LNCaP clone FGC (cell line): ENCODE results near the gene AKAP8.

ENCODE experiments used
- DNase-seq: peaks from one replicate; pipeline ENCODE4 v3.0.0-alpha.2; 2011; ENCODE audit warnings: low read depth
- H3K4me3 ChIP-seq: 2 replicates; pipeline ENCODE4 v1.5.1; 2011; ENCODE audit warnings: mild to moderate bottlenecking, low read depth, low read length, control low read depth
- TF ChIP-seq, protein P1 (sequence below): IDR thresholded peaks from 2 replicates; pipeline ENCODE4 v1.5.1; 2012; ENCODE audit warnings: mild to moderate bottlenecking; ENCODE audit not compliant: control insufficient read depth, insufficient read depth; ENCODE audit errors: extremely low read depth

AKAP8 gene

DNA sequence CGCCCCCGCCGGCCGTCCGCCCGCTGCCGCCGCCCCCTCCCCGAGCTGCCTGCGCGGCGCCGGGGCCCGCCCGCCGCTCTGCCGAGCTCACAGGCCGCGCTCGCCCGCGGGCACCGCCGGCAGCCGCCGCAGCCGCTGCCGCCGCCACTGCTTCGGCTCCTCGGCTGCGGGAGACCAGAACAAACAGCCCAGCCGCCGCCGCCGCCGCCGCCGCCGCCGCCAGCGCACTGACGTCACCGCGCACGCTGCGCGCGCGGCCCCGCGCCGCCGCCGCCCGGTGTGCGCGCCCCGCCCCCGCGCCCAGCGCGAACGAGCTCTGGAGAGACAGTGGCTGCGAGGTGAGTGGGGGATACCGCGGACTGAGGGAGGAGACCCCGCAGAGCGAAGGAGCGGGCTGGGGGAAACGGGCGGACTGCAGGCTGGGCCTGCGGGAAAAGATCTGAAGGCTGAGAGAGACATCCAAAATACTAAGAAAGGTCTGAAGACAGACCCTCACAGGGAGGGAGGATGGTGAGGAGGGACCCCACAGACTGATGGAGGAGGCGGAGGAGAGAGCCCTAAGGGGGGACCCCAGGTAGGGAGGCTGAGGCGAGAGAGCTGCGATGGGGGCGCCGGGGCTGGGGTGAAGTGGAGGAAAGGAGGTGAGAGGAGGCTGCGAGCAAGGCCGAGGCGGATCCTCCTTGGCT, 47.1 kb downstream of the AKAP8 start, which contains the start of gene BRD4:
Gene BRD4, minus strand, starts transcription at position 229 of the 686 bp plus-strand sequence. CDS start 59,440 bp downstream, outside the sequence.
- TF ChIP-seq, protein P1, sequence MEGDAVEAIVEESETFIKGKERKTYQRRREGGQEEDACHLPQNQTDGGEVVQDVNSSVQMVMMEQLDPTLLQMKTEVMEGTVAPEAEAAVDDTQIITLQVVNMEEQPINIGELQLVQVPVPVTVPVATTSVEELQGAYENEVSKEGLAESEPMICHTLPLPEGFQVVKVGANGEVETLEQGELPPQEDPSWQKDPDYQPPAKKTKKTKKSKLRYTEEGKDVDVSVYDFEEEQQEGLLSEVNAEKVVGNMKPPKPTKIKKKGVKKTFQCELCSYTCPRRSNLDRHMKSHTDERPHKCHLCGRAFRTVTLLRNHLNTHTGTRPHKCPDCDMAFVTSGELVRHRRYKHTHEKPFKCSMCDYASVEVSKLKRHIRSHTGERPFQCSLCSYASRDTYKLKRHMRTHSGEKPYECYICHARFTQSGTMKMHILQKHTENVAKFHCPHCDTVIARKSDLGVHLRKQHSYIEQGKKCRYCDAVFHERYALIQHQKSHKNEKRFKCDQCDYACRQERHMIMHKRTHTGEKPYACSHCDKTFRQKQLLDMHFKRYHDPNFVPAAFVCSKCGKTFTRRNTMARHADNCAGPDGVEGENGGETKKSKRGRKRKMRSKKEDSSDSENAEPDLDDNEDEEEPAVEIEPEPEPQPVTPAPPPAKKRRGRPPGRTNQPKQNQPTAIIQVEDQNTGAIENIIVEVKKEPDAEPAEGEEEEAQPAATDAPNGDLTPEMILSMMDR = no peak
- no peak for DNase-seq
- H3K4me3 ChIP-seq = peak within 1 kb of the TSS; percentile 79

DNA sequence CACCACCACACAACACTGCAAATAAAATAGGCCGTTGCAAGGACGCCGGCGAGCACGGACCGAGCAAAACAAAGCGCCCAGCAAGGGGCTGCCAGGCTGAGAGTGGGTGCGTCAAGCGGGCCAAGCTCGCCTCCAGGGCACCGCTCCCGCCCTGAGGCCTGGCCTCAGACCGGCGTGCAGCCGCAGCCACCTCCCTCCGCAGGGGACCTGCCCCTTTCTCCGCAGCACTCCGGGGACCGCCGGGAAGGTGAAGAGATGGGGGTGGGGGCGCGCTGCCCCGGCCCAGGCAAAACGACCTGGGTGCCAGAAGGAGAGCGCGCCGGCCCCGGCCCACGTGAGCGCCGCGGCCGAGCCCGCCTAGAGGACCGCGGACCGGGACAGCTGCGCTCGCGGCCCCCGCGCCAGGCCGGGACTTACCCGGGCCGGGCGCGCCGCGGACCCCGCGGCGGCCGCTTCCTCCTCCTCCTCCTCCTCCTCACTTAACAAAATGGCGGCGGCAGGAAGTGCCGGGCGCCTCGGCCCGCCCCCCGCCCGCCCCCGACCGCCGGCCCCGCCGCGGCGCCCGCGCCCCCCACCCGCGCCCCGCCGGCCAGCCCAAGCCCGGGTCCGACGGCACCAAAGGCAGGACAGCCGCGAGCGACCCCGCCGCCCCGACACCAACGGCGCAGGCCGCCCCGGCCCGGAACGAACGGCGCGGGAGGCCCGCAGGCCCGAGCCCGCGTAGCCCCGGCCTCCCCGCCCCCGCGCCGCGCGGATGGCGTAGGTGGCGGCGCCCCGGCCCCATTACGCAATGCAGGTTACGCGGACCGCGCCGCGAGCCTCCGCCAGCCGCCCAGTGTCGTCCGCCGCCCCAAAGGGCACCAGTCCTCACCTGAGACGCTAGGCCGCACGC, 47.9 kb downstream of the AKAP8 start:
- TF ChIP-seq, protein P1 = no peak
- H3K4me3 ChIP-seq = peak overlapping the region; percentile 79
- no peak for DNase-seq

DNA sequence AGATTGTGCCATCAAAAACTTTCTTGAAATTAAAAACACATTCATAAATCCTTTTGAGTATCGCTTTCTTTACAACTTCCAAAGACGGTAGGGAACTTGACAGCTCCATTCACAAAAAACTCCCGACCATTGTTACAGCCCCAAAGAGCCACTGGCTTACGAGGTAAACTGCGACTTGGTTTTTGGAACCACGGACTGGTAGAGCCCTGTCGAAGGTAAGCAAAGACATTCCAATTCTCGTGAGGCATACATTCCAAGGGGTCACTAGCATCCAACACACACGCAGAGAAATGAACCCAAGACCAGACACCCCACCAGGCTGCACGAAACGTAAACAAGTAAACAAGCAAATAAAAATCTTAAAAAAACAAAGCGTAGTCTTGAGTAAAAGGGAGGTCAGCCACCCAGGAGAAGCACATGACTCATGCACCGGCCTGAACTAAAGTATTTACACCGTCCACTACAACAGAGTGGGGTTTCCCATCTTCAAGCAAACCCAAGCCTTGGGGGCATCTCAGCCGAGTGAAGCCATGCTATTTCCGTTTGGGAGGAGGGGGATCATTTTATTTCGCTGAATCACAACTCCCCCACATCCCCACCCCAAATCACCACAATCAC, 48.7 kb downstream of the AKAP8 start:
- peak overlapping the region; percentile 79 for H3K4me3 ChIP-seq
- TF ChIP-seq, protein P1 = no peak
- DNase-seq = no peak

DNA sequence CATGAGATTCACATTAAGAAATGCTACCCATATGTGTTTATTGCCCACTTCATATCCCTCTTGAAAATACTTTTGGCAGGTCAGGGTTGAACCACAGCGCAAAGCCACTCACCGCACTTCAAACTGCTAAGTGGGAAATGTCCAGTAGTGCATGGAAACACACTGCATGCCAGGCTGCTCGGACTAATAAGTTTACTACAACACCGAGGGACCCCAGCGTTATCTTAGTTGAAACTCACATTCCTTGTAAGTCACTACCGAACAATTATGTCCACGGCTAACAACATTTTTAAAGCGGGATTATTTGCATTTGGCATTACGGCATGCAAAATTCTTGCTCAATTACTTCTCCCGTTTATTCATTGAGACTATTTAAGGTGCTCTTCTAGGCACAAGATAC, 51.3 kb downstream of the AKAP8 start:
- TF ChIP-seq, protein P1 = no peak
- DNase-seq = no peak
- H3K4me3 ChIP-seq = no peak overlapping the region

DNA sequence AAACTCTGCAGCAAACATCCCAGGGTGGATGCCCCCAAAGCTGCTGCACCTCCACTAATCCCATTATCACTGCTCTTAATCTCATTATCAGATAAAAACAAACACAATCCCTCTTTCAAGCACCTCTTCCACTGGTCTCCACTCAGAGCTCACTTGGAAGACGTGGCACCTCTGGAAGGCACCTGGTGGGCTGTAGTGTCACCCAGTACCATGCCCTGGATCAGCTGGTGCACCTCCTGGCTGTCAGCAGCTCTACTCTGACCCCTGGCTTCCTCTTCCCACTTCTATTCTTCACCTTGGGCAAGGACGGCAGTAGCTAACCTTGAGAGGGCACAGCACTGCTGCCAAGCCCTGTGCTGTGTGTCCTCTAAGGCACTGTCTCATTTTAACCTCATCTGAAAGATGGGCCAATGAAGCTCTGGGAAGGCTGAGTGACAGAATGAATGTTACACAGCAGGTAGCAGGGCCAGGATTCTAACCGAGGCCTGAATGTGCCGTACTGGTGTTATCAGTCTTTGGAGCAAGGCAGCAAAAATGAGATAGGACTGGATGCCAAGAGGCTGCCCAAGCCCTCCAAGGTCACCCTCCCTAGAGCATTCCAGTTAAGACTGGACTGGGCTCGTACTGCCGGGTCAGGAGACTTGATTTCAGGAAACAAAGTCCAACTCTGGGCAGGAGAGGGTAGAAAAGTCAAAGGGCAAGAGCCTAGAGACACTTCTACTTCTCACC, 54.6 kb downstream of the AKAP8 start:
- DNase-seq = no peak
- TF ChIP-seq, protein P1 = no peak
- H3K4me3 ChIP-seq = no peak overlapping the region; the same call in 1 of the 2 replicates

DNA sequence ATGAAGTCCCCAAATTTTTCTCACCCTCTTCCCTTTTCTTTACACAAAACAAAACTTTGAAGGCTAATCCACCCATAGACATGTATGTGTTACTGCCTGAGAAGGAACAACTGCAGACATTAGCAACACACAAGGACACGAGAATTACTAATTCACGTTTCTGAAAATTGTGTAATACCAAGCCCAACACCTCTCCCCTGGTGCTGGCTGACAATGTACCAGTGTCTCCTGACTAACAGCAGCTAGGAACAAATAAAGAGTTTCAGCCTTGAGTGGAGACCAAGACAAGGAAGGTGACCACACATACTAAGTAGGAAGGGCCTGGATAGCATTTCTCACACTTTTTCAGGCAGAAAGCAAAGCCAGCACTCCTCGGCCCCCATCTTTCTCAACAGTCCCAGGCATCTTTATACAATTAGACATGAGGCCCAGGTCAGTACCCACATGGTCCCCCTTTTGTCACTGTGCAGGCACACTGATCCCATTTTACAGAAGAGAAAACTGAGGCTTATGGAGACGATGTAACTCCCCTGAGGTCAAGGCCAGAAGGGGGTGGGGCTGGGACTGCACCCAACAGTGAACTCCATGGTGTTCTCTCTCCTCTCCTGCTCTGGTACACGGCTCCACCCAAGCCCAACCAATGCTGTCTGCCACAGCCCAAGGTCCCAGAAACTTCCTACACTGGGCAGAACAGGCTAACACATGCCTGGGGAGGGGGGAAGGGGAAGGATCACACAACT, 55.9 kb downstream of the AKAP8 start:
- TF ChIP-seq, protein P1 = no peak
- H3K4me3 ChIP-seq = no peak overlapping the region
- no peak for DNase-seq
